GM12878 (cell line): ENCODE results near the gene LRRC27. TPM values are rescaled to one million over a fixed set of nuclear protein-coding genes. Genes with fewer than 3 reads are reported as not detected.

ENCODE experiments used
- ATAC-seq: fragments of 200-7000 bp; cut with Tn5 transposase; 3 replicates; pipeline ENCODE4 v1.9.1; 2020; ENCODE audit warnings: mild to moderate bottlenecking, moderate library complexity
- BruUV-seq: library from RNA; stranded (reverse); fragments of 400-500 nt; replicated peaks from 2 replicates; lab custom pipeline; 2021; lab: Mats Ljungman, UMichigan
- CTCF ChIA-PET: fragments of 300-600 bp; sonication (Branson Sonifier 250); formaldehyde crosslinking; extraction: SDS; loops from one replicate; lab custom pipeline; 2021; ENCODE audit warnings: inconsistent platforms; lab: Yijun Ruan, JAX
- POLR2A ChIA-PET: fragments of 350-600 bp; formaldehyde crosslinking; extraction: SDS; loops from one replicate; lab custom pipeline; 2021; ENCODE audit warnings: inconsistent platforms; lab: Charles Lee
- RAD21 ChIA-PET: fragments of 300-600 bp; sonication (Branson Sonifier 250); formaldehyde crosslinking; loops from one replicate; lab custom pipeline; 2023; ENCODE audit warnings: antibody characterized with exemption; ENCODE audit not compliant: unreplicated experiment; lab: Charles Lee
- SMC1A ChIA-PET: fragments of 300-600 bp; sonication (Branson Sonifier 250); formaldehyde crosslinking; loops from one replicate; lab custom pipeline; 2023; ENCODE audit not compliant: unreplicated experiment, uncharacterized antibody; lab: Charles Lee
- DNase-seq: peaks from one replicate; pipeline ENCODE4 v3.0.0-alpha.2; 2011; ENCODE audit warnings: low read depth, low spot score
- FAIRE-seq: peaks from 3 replicates; lab custom pipeline; 2011; peaks lifted over from hg19 to GRCh38; lab: Jason Lieb, UNC
- H2AFZ ChIP-seq: 2 replicates; pipeline ENCODE4 v1.6.0; 2011; ENCODE audit warnings: low read depth, low read length, control low read depth; ENCODE audit not compliant: control insufficient read depth
- H3K27ac ChIP-seq: 2 replicates; pipeline ENCODE4 v1.5.1; 2011; ENCODE audit warnings: control low read depth; ENCODE audit not compliant: control insufficient read depth, insufficient read depth
- H3K27me3 ChIP-seq, 2 experiments: replicated peaks in 1 of 2; 2 replicates each; pipeline versions ENCODE4 v1.6.0 to v1.6.1; 2011; ENCODE audit warnings: low read length in 1 of 2; ENCODE audit not compliant: control insufficient read depth in 2 of 2, insufficient read depth in 2 of 2
- H3K36me3 ChIP-seq, 2 experiments: 2 replicates each; pipeline ENCODE4 v1.5.1; 2011; ENCODE audit warnings: low read length in 1 of 2; ENCODE audit not compliant: control insufficient read depth in 2 of 2, insufficient read depth in 2 of 2
- H3K4me1 ChIP-seq: 2 replicates; pipeline ENCODE4 v1.6.1; 2011; ENCODE audit warnings: mild to moderate bottlenecking, low read length, moderate library complexity, mixed read lengths; ENCODE audit not compliant: control insufficient read depth, insufficient read depth
- H3K4me2 ChIP-seq: 2 replicates; pipeline ENCODE4 v1.6.0; 2011; ENCODE audit warnings: control low read depth; ENCODE audit not compliant: control insufficient read depth, insufficient read depth
- H3K4me3 ChIP-seq: fragments of 200-600 bp; sonication (generic); 2 replicates; pipeline ENCODE4 v1.5.1; 2016
- H3K79me2 ChIP-seq: 2 replicates; pipeline ENCODE4 v1.6.0; 2011; ENCODE audit warnings: low read length; ENCODE audit not compliant: control insufficient read depth, insufficient read depth
- H3K9ac ChIP-seq: 2 replicates; pipeline ENCODE4 v1.8.0; 2011; ENCODE audit warnings: low read length, control low read depth, mixed read lengths; ENCODE audit not compliant: control insufficient read depth, insufficient read depth
- H3K9me3 ChIP-seq: replicated peaks from 3 replicates; pipeline ENCODE4 v1.5.1; 2011; ENCODE audit warnings: mild to moderate bottlenecking, low read length; ENCODE audit not compliant: control insufficient read depth, insufficient read depth
- H4K20me1 ChIP-seq: 2 replicates; pipeline ENCODE4 v1.6.0; 2011; ENCODE audit not compliant: control insufficient read depth, insufficient read depth
- BMI1 ChIP-seq: fragments of 450-650 bp; IDR thresholded peaks from 2 replicates; pipeline ENCODE4 v1.6.1; 2016; ENCODE audit warnings: mild to moderate bottlenecking, moderate library complexity, borderline replicate concordance
- FOXK2 ChIP-seq: fragments of 450-650 bp; IDR thresholded peaks from 2 replicates; pipeline ENCODE4 v1.6.1; 2017; ENCODE audit warnings: mild to moderate bottlenecking, moderate library complexity
- IRF4 ChIP-seq: IDR thresholded peaks from 2 replicates; pipeline ENCODE4 v1.6.1; 2011; ENCODE audit warnings: low read depth, low read length
- SMAD1 ChIP-seq: fragments of 450-650 bp; IDR thresholded peaks from 2 replicates; pipeline ENCODE4 v1.6.1; 2018; ENCODE audit warnings: mild to moderate bottlenecking, low read depth; ENCODE audit not compliant: partially characterized antibody
- SP1 ChIP-seq: IDR thresholded peaks from one replicate; pipeline ENCODE4 v1.6.1; 2011; ENCODE audit warnings: low read depth, low read length
- SREBF2 ChIP-seq: IDR thresholded peaks from 2 replicates; pipeline ENCODE4 v1.6.1; 2012; ENCODE audit warnings: mild to moderate bottlenecking, low read length
- WGBS: methylation state at CpG from one replicate; pipeline ENCODE4 v1.1.6; 2016; ENCODE audit warnings: low lambda C conversion rate; ENCODE audit not compliant: insufficient replicate concordance, insufficient coverage; ENCODE audit errors: missing lambda C conversion rate; 5-methylcytosine and 5-hydroxymethylcytosine counted together
- in situ Hi-C: fragments of 300-500 bp; cut with MboI; formaldehyde crosslinking; loops from 9 replicates; pipeline ENCODE4 v1.14.3; 2018; ENCODE audit warnings: mixed read lengths
- intact Hi-C: fragments of 100-400 bp; cut with micrococcal nuclease; formaldehyde crosslinking; loops from one replicate; pipeline ENCODE4 v1.14.2; 2022; ENCODE audit not compliant: unreplicated experiment
- polyA plus RNA-seq, 11 experiments: library from polyadenylated mRNA; depleted of rRNA in 4 of 11; unstranded in 6 of 11; stranded (reverse) in 5 of 11; fragments of >200 nt; fragmentation: Nextera tagmentation in 4 of 11; fragmentation: Illumina TruSeq in 1 of 11; extraction: Ambion mirVana in 4 of 11; extraction: Trizol in 1 of 11; gene quantifications; 1 replicate in 1 of 11; 2 replicates in 10 of 11; pipeline versions ENCODE4 v1.2.1 to v1.2.3, GENCODE V29; 2011 to 2016; ENCODE audit warnings: inconsistent platforms in 2 of 11, missing spikeins in 2 of 11, low read depth in 1 of 11
- total RNA-seq, 4 experiments: library from RNA; depleted of rRNA in 3 of 4; stranded (reverse); fragments of >200 nt in 3 of 4; fragmentation: Illumina TruSeq in 1 of 4; extraction: Trizol in 1 of 4; gene quantifications; 2 replicates each; pipeline versions ENCODE4 v1.2.1 to v1.2.3, GENCODE V29; 2013 to 2021
- TF ChIP-seq, protein P1 (sequence below): fragments of 450-650 bp; IDR thresholded peaks from 2 replicates; pipeline ENCODE4 v1.6.1; 2018; ENCODE audit warnings: mild to moderate bottlenecking, low read depth, moderate library complexity; ENCODE audit not compliant: partially characterized antibody
- TF ChIP-seq, protein P2 (sequence below): fragments of 450-650 bp; formaldehyde crosslinking; IDR thresholded peaks from 2 replicates; pipeline ENCODE4 v1.4.0; 2020; ENCODE audit warnings: mild to moderate bottlenecking, moderate library complexity

LRRC27 gene
- total and polyA plus RNA-seq, 10 of the 15 experiments (the other 5 are each of a cell fraction or from before 2014, with no cell fraction given): 0.48 to 6.9 (median 4.7) TPM

DNA sequence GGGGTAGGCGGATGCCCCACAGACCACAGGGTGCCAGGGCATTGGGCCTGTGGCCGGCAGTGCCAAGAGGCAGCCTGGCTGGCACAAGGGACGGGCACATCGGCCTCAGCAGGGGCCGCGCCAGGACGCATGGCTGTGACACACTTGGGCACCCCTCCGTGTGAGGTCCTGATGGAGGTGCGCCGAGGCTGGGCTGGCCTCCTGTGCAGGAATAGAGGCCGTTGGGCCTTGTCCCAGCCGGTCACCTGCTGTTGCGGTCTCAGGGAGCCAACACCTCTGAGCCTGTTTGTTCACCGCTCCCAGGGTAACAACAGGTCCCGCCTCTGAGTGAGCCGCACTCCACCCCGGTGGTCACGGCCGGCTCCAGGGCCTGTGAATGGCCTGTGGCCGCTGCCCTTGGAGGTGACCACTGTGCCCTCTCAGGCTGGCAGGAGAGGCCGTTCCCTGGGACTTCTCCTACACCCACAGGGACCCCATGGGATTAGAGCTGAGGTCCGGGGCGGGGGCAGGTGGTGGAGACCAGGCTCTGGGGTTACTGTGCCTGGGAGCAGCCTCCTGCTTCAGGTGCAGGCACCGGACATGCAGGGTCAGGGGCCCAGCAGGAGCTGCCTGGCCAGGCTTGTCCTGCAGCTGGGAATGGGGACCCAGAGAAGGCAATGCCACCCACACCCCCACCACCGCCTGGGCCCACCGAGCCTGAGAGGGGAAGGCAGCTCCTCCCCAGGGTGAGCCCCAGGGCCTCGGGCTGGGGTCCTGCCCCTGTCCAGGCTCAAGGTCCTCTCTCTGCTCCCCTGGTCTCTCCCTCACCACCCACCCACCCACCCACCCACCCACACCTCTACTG lies 77.1 kb downstream of the LRRC27 start:
- H3K27ac ChIP-seq: no peak overlapping the region
- H3K4me2 ChIP-seq: no peak overlapping the region
- H3K9ac ChIP-seq: no peak overlapping the region
- no peak for FAIRE-seq
- H4K20me1 ChIP-seq: no peaks in the 10 kb centered on the region
- SMC1A ChIA-PET: no interaction called here
- H3K36me3 ChIP-seq: no peaks in the 10 kb centered on the region
- H2AFZ ChIP-seq: no peak overlapping the region
- intact Hi-C loops (no loop called here), in situ Hi-C loops (no loop called here)
- 57% methylated on average over 26 of the region's 27 CpGs for WGBS
- RAD21 ChIA-PET: no interaction called here
- no peak for DNase-seq
- no TSS peak for BruUV-seq
- POLR2A ChIA-PET: no interaction called here
- CTCF ChIA-PET: no interaction called here
- no peak for TF ChIP-seq IRF4
- no peak for TF ChIP-seq SP1
- TF ChIP-seq, protein P1, sequence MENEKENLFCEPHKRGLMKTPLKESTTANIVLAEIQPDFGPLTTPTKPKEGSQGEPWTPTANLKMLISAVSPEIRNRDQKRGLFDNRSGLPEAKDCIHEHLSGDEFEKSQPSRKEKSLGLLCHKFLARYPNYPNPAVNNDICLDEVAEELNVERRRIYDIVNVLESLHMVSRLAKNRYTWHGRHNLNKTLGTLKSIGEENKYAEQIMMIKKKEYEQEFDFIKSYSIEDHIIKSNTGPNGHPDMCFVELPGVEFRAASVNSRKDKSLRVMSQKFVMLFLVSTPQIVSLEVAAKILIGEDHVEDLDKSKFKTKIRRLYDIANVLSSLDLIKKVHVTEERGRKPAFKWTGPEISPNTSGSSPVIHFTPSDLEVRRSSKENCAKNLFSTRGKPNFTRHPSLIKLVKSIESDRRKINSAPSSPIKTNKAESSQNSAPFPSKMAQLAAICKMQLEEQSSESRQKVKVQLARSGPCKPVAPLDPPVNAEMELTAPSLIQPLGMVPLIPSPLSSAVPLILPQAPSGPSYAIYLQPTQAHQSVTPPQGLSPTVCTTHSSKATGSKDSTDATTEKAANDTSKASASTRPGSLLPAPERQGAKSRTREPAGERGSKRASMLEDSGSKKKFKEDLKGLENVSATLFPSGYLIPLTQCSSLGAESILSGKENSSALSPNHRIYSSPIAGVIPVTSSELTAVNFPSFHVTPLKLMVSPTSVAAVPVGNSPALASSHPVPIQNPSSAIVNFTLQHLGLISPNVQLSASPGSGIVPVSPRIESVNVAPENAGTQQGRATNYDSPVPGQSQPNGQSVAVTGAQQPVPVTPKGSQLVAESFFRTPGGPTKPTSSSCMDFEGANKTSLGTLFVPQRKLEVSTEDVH: no peak
- no peak for TF ChIP-seq FOXK2
- TF ChIP-seq BMI1: no peak
- TF ChIP-seq SREBF2: no peak
- TF ChIP-seq, protein P2, sequence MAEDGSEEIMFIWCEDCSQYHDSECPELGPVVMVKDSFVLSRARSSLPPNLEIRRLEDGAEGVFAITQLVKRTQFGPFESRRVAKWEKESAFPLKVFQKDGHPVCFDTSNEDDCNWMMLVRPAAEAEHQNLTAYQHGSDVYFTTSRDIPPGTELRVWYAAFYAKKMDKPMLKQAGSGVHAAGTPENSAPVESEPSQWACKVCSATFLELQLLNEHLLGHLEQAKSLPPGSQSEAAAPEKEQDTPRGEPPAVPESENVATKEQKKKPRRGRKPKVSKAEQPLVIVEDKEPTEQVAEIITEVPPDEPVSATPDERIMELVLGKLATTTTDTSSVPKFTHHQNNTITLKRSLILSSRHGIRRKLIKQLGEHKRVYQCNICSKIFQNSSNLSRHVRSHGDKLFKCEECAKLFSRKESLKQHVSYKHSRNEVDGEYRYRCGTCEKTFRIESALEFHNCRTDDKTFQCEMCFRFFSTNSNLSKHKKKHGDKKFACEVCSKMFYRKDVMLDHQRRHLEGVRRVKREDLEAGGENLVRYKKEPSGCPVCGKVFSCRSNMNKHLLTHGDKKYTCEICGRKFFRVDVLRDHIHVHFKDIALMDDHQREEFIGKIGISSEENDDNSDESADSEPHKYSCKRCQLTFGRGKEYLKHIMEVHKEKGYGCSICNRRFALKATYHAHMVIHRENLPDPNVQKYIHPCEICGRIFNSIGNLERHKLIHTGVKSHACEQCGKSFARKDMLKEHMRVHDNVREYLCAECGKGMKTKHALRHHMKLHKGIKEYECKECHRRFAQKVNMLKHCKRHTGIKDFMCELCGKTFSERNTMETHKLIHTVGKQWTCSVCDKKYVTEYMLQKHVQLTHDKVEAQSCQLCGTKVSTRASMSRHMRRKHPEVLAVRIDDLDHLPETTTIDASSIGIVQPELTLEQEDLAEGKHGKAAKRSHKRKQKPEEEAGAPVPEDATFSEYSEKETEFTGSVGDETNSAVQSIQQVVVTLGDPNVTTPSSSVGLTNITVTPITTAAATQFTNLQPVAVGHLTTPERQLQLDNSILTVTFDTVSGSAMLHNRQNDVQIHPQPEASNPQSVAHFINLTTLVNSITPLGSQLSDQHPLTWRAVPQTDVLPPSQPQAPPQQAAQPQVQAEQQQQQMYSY (CRISPR knock-in tag): no peak
- TF ChIP-seq SMAD1: no peak
- no peaks in the 10 kb centered on the region for H3K79me2 ChIP-seq
- H3K27me3 ChIP-seq: no peaks in the 10 kb centered on the region
- H3K4me1 ChIP-seq: no peaks in the 10 kb centered on the region
- H3K9me3 ChIP-seq: no peaks in the 10 kb centered on the region
- no peak overlapping the region for H3K4me3 ChIP-seq
- ATAC-seq: no peak
